Right lobe of liver (tissue), 6 donors: ENCODE results near the gene ASB2. TPM values are rescaled to one million over a fixed set of nuclear protein-coding genes. Genes with fewer than 3 reads are reported as not detected.

Source experiments
- ATAC-seq, 4 donors: fragments of 200-7000 bp; cut with Tn5 transposase; one replicate each; pipeline ENCODE4 v1.9.1; 2020; ENCODE audit warnings: mild to moderate bottlenecking in 4 of 4, moderate library complexity in 4 of 4
- DNase-seq, 3 donors: peaks; one replicate each; pipeline ENCODE4 v3.0.0-alpha.2; 2020
- H3K27ac ChIP-seq, 3 donors: fragments of 200-600 bp; one replicate each; pipeline ENCODE4 v1.8.0; 2022
- H3K27me3 ChIP-seq, 2 donors: fragments of 200-600 bp; one replicate each; pipeline ENCODE4 v1.8.0; 2022
- H3K36me3 ChIP-seq, 4 donors: fragments of 200-600 bp; sonication (generic) in 1 of 4; one replicate each; pipeline versions ENCODE4 v1.5.1 to v1.8.0; 2017 to 2022; ENCODE audit warnings: control low read depth in 1 of 4
- H3K4me1 ChIP-seq, 4 donors: fragments of 200-600 bp; sonication (generic) in 1 of 4; one replicate each; pipeline versions ENCODE4 v1.5.1 to v1.8.0; 2017 to 2022; ENCODE audit warnings: control low read depth in 1 of 4
- H3K4me3 ChIP-seq, 3 donors: fragments of 200-600 bp; one replicate each; pipeline ENCODE4 v1.8.0; 2022
- H3K9me3 ChIP-seq, 4 donors: fragments of 200-600 bp; sonication (generic) in 1 of 4; one replicate each; pipeline versions ENCODE4 v1.5.1 to v1.8.0; 2017 to 2022; ENCODE audit warnings: control low read depth in 1 of 4
- POLR2A ChIP-seq: fragments of 450-650 bp; IDR thresholded peaks from one replicate; pipeline ENCODE4 v1.6.1; 2017; ENCODE audit warnings: antibody characterized with exemption, mild to moderate bottlenecking
- WGBS: methylation state at CpG from one replicate; pipeline ENCODE4 v1.1.6; 2018; ENCODE audit warnings: low coverage, low lambda C conversion rate; ENCODE audit not compliant: insufficient coverage; ENCODE audit errors: missing lambda C conversion rate; 5-methylcytosine and 5-hydroxymethylcytosine counted together
- intact Hi-C, 2 donors: fragments of 100-400 bp; cut with DNase I; formaldehyde crosslinking; loops; one replicate each; pipeline versions ENCODE4 v1.11.2 to v1.14.1; 2022
- total RNA-seq, 6 experiments: library from RNA; depleted of rRNA in 2 of 6; stranded (reverse); fragments of >200 nt in 2 of 6; fragmentation: NEBNext Ultra II Directional in 3 of 6; extraction: Animal tissue kit (Norgen Biotek cat#: 25700) in 3 of 6; gene quantifications; one replicate each; pipeline versions ENCODE4 v1.1.0 to v1.2.4, GENCODE V29; 2016 to 2023
- TF ChIP-seq, protein P1 (sequence below), 4 donors: fragments of 200-600 bp in 3 of 4; fragments of 450-650 bp in 1 of 4; IDR thresholded peaks; one replicate each; pipeline versions ENCODE4 v1.5.1 to v1.8.0; 2016 to 2022; ENCODE audit warnings: antibody characterized with exemption in 4 of 4, mild to moderate bottlenecking in 2 of 4
- donor health status: DM: no; HTN: yes; CAD: no.
- donor health status: DM: no; HTN: no; CAD: no.
- donor health status: DM: no; HTN: no; CAD: no.
- donor health status: DM: no; HTN: yes; CAD: no.
- donor health status: DM: no; HTN: yes; CAD: no.

The ASB2 gene
- total RNA-seq, 6 experiments from 2014 or later = 0.20 to 0.59 (median 0.28) TPM

DNA sequence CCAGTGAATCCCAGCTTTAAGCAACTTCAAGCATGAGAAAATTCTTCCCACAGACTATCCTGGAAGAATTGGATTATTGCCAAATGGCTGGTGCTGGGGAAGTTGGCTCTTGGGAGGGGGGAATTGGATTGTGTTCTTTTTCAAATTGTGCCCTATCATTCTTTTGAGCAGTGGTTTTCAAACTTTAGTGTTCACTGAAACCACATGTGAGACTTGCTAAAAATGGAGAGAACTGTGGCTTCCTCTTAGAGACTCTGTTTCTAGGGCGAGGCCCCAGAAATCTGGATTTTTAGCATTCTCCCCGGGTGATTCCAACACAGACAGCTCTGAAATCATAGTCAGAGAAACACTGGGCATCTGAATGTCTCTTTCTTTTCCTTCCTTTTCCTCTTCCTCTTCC lies 35.4 kb upstream of the ASB2 start:
- Histone ChIP-seq H3K9me3 (no peaks in the 10 kb centered on the region), H3K4me3 (no peak overlapping the region), H3K27ac (no peak overlapping the region), H3K27me3 (no peaks in the 10 kb centered on the region), H3K4me1 (no peaks in the 10 kb centered on the region), H3K36me3 (no peaks in the 10 kb centered on the region)
- ATAC-seq = no peak
- WGBS = 49% methylated on average over 2 of the region's 2 CpGs
- DNase-seq = no peak
- TF ChIP-seq, protein P1, sequence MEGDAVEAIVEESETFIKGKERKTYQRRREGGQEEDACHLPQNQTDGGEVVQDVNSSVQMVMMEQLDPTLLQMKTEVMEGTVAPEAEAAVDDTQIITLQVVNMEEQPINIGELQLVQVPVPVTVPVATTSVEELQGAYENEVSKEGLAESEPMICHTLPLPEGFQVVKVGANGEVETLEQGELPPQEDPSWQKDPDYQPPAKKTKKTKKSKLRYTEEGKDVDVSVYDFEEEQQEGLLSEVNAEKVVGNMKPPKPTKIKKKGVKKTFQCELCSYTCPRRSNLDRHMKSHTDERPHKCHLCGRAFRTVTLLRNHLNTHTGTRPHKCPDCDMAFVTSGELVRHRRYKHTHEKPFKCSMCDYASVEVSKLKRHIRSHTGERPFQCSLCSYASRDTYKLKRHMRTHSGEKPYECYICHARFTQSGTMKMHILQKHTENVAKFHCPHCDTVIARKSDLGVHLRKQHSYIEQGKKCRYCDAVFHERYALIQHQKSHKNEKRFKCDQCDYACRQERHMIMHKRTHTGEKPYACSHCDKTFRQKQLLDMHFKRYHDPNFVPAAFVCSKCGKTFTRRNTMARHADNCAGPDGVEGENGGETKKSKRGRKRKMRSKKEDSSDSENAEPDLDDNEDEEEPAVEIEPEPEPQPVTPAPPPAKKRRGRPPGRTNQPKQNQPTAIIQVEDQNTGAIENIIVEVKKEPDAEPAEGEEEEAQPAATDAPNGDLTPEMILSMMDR (IDR thresholded peaks at IDR 0.05) = no peak
- no peak for TF ChIP-seq POLR2A
- intact Hi-C loops = no loop called here

DNA sequence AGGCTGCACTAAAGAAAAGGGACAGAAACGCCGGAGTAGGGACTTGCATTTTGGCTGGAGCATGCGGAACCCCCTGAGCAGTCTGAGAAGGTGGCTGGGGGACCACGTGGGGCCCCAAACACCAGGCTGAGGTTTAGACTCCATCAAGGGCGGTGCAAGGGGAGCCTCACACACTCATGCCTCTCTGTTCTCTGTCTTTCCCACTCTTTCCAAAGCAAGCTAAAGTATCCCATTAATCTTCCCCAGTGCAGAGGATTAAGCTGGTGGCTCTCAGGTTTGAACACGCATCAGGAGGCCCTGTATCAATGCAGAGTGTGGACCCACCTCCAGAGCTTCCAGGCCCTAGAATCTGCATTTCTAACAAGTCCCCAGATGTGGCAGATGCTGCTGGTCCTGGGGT lies 34.3 kb upstream of the ASB2 start:
- intact Hi-C loops = no loop called here
- H3K4me3 ChIP-seq = no peak overlapping the region
- no peaks in the 10 kb centered on the region for H3K4me1 ChIP-seq
- H3K9me3 ChIP-seq = no peaks in the 10 kb centered on the region
- no peaks in the 10 kb centered on the region for H3K36me3 ChIP-seq
- 100% methylated on average over 1 of the region's 6 CpGs for WGBS
- ATAC-seq = no peak
- no peaks in the 10 kb centered on the region for H3K27me3 ChIP-seq
- TF ChIP-seq, protein P1 (IDR thresholded peaks at IDR 0.05) = no peak
- TF ChIP-seq POLR2A = no peak
- H3K27ac ChIP-seq = no peak overlapping the region
- no peak for DNase-seq

DNA sequence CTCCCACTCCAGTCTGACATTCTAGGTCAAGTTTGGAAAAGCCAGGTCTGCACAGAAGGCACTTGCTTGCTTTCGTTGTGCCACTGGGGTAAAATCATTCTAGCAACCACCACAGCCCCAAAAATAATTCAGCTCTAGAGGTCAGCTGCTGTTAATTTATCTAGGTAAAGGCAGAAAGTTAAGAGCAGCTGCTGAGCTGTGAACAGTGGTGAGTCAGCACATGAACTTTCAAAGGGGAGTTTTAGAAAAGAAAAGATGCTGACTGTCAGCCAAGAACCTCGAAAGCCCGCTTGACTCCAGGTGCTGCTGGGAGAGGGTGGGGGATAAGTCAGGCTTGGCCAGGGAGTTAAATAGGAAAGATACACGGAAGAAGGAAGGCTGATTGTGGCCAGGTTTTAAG lies 33.4 kb upstream of the ASB2 start:
- 31% methylated on average over 4 of the region's 4 CpGs for WGBS
- Histone ChIP-seq H3K4me3 (no peak overlapping the region), H3K27ac (no peak overlapping the region), H3K4me1 (no peaks in the 10 kb centered on the region), H3K27me3 (no peaks in the 10 kb centered on the region), H3K36me3 (no peaks in the 10 kb centered on the region), H3K9me3 (no peaks in the 10 kb centered on the region)
- intact Hi-C loops = no loop called here
- no peak for DNase-seq
- TF ChIP-seq, protein P1 (IDR thresholded peaks at IDR 0.05) = no peak
- TF ChIP-seq POLR2A = no peak
- no peak for ATAC-seq

DNA sequence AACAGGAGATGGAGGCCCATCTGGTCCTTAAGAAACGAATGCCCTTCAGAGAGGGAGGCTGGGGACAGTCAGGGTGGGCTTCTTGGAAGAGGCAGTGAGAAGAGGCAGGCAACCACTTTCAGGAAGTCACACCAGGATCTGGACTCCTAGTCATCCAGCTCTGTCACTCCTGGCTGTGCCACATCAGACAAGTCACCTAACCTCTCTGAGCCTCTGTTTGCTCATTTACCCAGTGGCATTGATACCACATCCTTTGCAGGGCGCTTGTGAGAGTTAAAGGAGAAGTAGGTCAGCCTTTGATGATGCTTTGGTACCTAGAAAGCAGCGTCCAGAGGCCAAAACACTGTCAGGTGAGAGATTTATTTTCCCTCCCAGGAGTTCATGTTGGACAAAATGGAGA lies 31.9 kb upstream of the ASB2 start:
- Histone ChIP-seq H3K27ac (no peak overlapping the region), H3K36me3 (no peaks in the 10 kb centered on the region), H3K4me3 (no peak overlapping the region), H3K27me3 (no peaks in the 10 kb centered on the region), H3K4me1 (no peaks in the 10 kb centered on the region), H3K9me3 (no peaks in the 10 kb centered on the region)
- WGBS = no CpG with 5 or more reads among the region's 3 CpGs
- TF ChIP-seq, protein P1 (IDR thresholded peaks at IDR 0.05) = no peak
- no peak for TF ChIP-seq POLR2A
- no peak for DNase-seq
- intact Hi-C loops = no loop called here
- ATAC-seq = no peak
